ENCODE measurements around the gene PGGT1B.

- TF ChIP-seq EZH2 (IDR thresholded peaks at IDR 0.05; ENCODE audit: low read depth) (no peak), CTCF (conservative IDR thresholded peaks at IDR 0.05) (no peak)
Measured at GRCh38 chr5:115306011-115306536, 43.4 kb upstream of the PGGT1B start.
